ENCODE results near the gene PRKAR1B.

Gene PRKAR1B

GRCh38 chr7:698515-699475, 28.3 kb downstream of the PRKAR1B start:
- no peak for DNase-seq (ENCODE audit: low read depth in 2 of 3, low spot score in 2 of 3)

GRCh38 chr7:696812-697551, 30.1 kb downstream of the PRKAR1B start:
- no peak for DNase-seq (ENCODE audit: low read depth in 2 of 3, low spot score in 2 of 3)

- DNase-seq (ENCODE audit: low read depth in 2 of 3, low spot score in 2 of 3), result no peak
These were observed 30.7 kb downstream of the PRKAR1B start for GRCh38 chr7:696426-696811.

DNA sequence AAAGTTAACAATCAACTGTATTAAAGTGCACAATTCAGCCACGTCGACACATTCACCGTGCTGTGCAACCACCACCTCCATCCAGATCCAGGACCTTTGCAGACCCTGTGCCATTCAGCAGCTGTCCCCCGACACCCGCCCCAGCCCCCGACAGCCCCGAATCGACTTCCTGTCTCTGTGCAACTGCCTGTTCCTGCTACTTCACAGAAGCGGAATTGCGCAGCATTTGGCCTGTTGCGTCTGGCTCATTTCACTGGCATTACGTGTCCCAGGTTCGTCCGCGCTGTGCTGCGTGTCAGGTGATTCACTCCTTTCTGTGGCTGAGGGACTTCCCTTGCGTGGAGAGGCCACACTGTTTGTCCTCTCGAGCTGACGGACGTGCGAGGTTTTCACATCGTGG, 33.8 kb downstream of the PRKAR1B start:
- DNase-seq (ENCODE audit: low read depth in 2 of 3, low spot score in 2 of 3), result no peak

- no peak for DNase-seq (ENCODE audit: low read depth in 2 of 3, low spot score in 2 of 3)
These were observed 35.6 kb downstream of the PRKAR1B start for GRCh38 chr7:691361-692045.

DNA sequence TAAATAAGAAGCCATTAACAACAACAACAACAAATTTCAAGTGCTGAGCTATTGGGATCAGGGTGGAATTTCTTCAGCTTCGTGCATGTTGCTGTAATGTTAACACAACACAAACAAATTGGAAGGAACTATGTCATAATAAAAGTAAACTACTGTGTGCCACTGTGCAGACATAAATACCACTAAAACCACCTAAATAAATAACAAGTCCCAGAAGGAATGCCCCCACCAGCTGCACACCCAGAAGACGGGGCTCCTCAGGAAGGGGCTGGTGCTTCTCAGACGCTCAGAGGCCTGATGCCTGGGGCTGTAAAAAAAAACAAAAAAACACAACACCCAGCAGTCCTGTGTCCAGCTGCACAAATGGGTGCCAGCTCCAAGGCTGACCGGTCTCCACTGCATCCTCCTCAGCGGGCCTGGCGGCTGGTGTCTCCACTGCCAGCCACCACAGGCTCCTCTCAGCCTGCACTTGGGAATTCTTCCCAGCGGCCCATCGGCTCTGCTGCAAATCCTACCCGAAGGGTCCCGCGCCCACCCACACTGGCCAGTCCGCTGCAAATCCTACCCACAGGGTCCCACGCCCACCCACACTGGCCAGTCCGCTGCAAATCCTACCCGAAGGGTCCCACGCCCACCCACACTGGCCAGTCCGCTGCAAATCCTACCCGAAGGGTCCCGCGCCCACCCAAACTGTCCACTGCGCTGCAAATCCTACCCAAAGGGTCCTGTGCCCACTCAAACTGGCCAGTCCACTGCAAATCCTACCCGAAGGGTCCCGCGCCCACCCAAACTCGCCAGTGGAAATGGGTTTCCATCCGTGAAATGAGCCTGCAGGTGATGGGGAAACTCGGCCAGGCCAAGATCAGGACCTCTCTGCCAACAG, 36.4 kb downstream of the PRKAR1B start:
- no peak for DNase-seq (ENCODE audit: low read depth in 2 of 3, low spot score in 2 of 3)

GRCh38 chr7:685540-685939, 41.5 kb downstream of the PRKAR1B start:
- no peak for DNase-seq (ENCODE audit: low read depth in 2 of 3, low spot score in 2 of 3)

DNA sequence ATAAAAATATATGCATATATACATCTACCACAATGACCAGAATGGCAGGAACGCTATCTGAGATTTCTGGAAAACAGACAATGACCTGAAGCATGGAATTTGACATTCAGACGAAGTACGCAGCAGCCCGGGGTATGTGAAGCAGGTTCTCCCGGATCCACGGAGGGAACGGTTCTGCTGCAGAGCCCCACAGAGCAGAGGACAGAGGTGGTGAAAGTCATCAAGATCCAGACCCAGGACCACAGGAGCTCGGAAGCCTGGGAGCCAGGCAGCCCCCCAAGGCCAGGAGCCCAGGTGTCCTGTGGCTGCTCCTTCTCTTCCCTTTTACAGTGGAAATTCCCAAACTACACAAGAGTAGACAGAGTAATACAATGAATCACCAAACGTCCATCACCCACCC, 42.7 kb downstream of the PRKAR1B start:
- DNase-seq (ENCODE audit: low read depth in 2 of 3, low spot score in 2 of 3), result no peak

DNA sequence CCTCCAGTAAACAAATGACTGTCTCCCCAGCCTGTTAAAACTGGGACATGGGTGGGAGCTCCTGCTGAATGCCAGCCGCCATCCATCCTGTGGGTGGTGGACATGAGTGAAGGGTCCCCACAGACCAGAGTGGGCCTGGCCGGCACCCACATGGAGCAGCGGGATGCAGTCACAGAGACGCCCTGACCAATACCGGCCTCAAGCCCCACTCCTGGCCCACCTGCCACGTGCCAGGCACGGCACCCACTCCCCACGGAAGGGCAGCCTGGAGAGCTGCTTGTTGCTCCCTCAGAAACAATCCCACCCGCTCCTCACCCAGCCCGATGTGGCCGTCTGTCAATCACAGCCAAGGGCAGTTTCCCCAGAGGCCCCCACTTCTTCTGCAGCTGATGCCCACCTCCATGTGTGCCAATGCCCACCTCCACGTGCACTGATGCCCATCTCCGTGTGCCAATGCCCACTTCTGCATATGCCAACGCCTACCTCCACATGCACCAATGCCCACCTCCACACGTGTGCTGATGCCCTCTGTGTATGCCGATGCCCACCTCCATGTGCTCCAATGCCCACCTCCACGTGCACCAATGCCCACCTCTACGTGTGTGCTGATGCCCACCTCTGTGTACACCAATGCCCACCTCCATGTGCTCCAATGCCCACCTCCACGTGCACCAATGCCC, 43.4 kb downstream of the PRKAR1B start:
- no peak for DNase-seq (ENCODE audit: low read depth in 2 of 3, low spot score in 2 of 3)

GRCh38 chr7:682810-683209, 44.3 kb downstream of the PRKAR1B start:
- no peak for DNase-seq (ENCODE audit: low read depth in 2 of 3, low spot score in 2 of 3)

DNA sequence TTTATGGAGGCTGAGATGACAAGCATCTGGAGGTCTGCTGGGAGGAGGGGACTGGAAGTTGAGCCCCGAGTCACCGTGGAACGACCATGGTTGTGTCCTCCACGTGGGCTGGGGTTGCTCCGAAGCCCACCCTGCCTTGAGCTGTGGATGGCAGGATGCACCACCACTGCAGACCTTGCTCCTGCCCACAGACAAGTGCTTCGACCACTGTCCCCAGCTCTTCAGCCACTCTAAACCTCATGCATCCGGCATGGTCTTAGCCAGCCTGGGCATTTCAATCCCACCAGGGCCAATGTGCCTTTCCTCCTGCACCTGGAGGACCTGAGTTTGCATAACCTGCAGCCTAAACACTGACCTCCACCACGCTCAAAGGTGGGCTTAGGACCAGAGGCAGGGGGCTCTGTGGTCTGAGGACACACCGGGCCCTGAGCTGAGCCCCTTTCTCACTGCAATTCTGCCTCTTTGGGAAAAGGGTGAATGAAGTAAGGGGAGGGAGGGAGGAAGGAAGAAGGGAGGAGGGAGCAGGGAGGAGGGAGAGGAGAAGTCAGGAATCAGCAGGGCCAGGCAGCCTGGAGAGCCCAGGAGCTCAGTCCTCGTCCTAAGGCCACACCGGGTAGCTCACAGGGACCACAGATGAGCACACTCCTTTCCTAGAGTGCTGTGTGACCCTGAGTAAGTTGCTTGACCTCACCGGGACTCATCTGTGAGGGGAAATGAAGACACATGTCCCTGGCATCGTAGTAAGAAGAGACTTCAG, 45.4 kb downstream of the PRKAR1B start:
- DNase-seq (ENCODE audit: low read depth in 2 of 3, low spot score in 2 of 3), result no peak

DNA sequence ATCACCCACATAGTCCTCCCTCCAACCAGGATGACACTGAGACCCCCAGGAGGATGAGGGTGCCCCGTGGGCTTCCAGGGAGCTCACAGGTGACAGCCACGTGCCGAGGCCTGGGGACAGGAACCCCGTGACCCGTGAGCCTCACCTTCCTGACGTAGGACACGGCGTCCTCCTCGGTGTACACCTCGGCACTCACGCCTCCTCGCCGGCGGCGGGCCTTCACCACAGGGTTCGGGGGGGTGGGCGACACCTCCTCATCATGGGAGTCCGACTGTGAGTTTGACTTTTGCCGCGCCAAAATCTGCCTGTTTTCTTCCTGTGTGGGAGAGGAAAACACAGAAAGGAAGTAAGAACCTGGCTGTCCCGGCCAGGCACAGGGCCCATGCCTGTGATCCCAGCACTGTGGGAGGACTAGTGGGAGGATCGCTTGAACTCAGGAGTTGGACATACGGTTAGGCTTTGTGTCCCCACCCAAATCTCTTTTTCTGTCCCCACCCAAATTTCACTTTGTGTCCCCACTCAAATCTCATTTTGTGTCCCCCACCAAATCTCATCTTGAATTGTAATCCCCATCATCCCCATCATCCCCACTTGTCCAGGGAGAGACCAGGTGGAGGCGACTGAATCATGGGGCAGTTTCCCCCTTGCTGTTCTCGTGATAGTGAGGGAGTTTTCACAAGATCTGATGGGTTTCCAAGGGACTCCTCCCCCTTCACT, 46.5 kb downstream of the PRKAR1B start:
- DNase-seq (ENCODE audit: low read depth in 2 of 3, low spot score in 2 of 3), result no peak

- no peak for DNase-seq (ENCODE audit: low read depth in 2 of 3, low spot score in 2 of 3)
These were observed 50.1 kb downstream of the PRKAR1B start for GRCh38 chr7:676972-677385.

GRCh38 chr7:676246-676971, 50.7 kb downstream of the PRKAR1B start:
- DNase-seq (ENCODE audit: low read depth in 2 of 3, low spot score in 2 of 3), result no peak

DNA sequence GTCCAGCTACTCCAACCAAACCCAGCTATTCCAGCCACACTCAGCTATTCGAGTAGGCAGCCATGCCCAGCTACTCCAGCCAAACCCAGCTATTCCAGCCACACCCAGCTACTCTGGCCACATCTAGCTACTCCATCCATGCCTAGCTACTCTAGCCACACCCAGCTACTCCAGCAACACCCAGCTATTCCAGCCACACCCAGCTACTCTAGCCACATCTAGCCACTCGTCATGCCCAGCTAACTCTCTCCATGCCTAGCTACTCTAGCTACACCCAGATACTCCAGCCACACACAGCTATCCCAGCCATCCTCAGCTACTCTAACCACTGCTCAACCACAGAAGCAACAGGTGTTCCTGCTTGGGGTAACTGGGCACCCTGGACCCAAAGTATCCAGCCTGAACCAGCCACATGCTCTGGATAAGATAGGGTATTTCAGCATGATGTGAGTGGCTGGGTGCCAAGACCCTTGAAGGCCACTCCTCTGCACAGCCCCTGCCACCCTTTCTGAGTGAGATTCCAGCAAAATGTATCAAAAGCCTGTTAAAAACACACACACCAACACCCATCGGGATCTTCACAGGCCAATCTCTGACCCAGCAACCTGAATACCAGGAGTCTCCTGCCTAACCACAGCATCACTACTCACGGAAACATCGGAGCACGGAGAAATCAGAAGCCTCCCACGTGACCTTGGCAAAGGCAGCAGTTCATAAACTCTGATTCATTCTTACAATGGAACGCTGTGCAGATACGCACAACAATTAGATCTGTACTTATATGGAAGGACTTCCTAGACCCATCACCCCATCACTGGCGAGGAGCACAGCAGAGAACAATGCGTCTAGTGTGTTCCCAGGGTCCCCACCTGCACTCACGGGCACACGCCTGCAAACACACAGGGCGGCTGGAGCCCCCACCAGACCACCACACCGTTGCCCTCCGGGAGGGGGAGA, 52.3 kb downstream of the PRKAR1B start:
- DNase-seq (ENCODE audit: low read depth in 2 of 3, low spot score in 2 of 3), result no peak

- no peak for DNase-seq (ENCODE audit: low read depth in 2 of 3, low spot score in 2 of 3)
These were observed 53.2 kb downstream of the PRKAR1B start for GRCh38 chr7:673681-674453.
